SK-MEL-5 (cell line): Measurements from ENCODE around the gene IFT57. TPM values are rescaled to one million over a fixed set of nuclear protein-coding genes. Genes with fewer than 3 reads are reported as not detected.

Experiments
- DNase-seq: peaks from one replicate; pipeline ENCODE4 v3.0.0-alpha.2; 2016; ENCODE audit warnings: low read depth, low spot score
- in situ Hi-C: cut with HindIII; loops from 2 replicates; pipeline ENCODE4 v1.10.0; 2016; ENCODE audit warnings: low sequenced_read_pairs, high pct_unique_total_duplicates, low pct_unique_long_range_greater_than_20kb
- total RNA-seq: library from RNA; depleted of rRNA; stranded (reverse); fragments of >200 nt; shearing (Covaris generic); gene quantifications from 2 replicates; pipeline ENCODE4 v1.2.3, GENCODE V29; 2014

The IFT57 gene
- total RNA-seq, 1 experiment from 2014 or later, result 32.4 TPM

DNA sequence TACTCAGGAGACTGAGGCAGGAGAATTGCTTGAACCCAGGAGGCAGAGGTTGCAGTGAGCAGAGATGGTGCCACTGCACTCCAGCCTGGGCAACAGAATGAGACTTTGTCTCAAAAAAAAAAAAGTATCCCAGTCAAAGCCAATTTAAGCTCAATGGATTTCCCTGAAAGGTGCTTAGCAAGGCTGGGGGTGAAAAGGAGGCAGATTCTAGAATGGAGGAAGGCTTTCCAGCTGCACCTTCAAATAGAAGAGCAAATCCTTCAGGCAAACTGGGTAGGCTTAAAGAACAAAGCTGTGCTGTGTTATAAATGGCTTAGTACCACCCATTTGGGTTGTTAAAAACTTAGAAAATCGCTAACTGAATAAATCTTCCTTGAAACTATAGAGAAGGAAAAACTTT is 3.0 kb upstream of the IFT57 start:
- in situ Hi-C loops, result no loop called here
- no peak for DNase-seq

DNA sequence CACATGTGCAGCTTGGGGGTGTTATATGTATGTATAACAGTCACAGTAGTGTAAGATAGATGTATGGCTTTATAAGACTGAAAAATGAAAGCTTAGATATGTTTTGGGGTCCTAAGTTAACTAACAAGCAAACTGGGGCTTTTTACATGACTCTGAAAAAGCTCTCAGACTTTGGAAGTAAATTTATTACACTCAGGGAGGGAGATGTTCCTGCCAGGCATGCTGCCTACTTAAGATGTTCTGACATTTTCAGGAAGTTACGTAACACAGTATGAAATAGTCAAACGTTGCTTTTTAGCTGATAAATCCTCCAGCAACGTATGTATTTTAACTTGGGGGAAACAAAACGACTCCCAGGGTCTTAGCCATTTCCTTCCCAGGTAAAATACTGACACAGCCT is 1.7 kb upstream of the IFT57 start:
- in situ Hi-C loops, result no loop called here
- DNase-seq, result no peak

- peak; percentile 11 for DNase-seq
- in situ Hi-C loops, result no loop called here
Observed at GRCh38 chr3:108222853-108223565, 785 bp upstream of the IFT57 start.

DNA sequence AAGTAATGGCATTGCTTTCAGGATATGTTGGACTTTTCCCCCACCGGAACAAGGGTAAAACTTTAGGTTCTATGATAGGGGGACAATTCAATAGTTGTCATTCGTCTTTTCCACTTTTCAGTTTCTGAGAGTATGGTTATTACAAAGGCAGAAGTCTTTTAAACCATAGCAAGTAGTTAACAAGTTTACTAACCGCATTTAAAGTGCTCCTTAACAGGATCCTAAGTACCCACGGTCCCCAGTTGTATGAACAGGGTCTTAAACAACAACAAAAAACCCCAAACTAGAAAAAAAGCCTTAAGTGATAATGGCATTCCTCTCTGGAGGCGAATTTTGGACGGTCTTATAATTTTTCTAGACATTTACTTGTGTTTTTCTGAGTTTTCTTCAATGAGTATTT is 831 bp downstream of the IFT57 start:
- DNase-seq, result no peak
- in situ Hi-C loops, result no loop called here

DNA sequence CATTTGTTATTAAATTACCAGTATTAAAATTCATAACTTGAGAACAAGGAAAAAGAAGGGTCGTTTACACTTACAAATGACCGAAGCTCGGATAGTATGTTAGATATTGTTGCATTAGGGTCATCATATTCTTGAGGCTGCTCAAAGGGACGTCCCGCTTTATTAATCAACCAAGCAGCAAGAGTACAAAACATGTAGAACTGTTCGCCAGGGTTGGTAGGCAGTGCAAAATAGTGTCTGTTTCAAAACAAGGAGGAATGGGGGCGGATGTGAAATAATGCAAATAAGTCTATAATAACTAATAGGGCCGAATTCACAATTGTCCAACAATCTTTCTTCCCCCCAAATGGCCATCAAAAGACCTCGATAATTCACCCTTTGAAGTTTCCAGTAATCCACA is 2.9 kb downstream of the IFT57 start:
- no peak for DNase-seq
- in situ Hi-C loops, result no loop called here

- in situ Hi-C loops, result no loop called here
- no peak for DNase-seq
Observed at GRCh38 chr3:108218811-108219210, 3.4 kb downstream of the IFT57 start.

DNA sequence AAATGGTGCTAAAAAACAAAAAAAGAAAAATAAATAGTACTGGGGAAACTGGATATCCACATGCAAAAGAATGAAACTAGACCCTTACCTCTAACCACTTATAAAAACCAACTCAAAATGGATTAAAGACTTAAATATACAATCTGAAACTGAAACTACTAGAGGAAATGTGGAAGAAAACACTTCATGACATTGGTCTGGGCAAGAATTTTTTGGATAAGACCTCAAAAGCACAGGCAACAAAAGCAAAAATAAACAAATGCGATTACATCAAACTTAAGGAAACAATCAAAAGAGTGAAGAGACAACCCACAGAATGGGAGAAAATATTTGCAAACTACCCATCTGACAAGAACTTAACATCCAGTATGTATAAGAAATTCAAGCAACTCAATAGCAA is 6.4 kb downstream of the IFT57 start:
- DNase-seq, result no peak
- in situ Hi-C loops, result no loop called here

GRCh38 chr3:108209579-108209978 is 12.6 kb downstream of the IFT57 start:
- in situ Hi-C loops, result no loop called here
- DNase-seq, result no peak

GRCh38 chr3:108208831-108209230 is 13.4 kb downstream of the IFT57 start:
- no peak for DNase-seq
- in situ Hi-C loops, result no loop called here

GRCh38 chr3:108202834-108203233 is 19.4 kb downstream of the IFT57 start:
- in situ Hi-C loops, result no loop called here
- DNase-seq, result no peak

- in situ Hi-C loops, result no loop called here
- no peak for DNase-seq
Observed at GRCh38 chr3:108202080-108202479, 20.1 kb downstream of the IFT57 start.

DNA sequence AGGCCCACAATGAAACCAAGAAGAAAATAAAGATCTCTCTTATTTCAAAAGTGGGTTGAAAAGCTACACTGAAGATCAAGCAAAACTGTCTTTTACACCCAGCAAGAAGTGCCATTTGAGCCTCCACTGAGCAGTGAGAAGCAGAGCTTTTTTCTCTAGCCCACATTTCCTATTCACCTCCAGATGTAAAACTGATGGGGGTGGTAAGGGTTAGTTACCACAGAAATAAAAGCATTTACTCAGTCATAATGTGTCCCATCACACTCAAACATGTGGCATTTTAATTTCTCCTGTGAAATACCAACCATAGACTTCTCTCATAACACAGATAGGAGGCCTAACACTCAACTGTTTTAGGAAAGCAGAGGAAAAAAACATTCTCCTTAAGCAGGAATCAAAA is 21.0 kb downstream of the IFT57 start:
- no peak for DNase-seq
- in situ Hi-C loops, result no loop called here

- in situ Hi-C loops, result no loop called here
- DNase-seq, result no peak
Observed at GRCh38 chr3:108200578-108200977, 21.6 kb downstream of the IFT57 start.

DNA sequence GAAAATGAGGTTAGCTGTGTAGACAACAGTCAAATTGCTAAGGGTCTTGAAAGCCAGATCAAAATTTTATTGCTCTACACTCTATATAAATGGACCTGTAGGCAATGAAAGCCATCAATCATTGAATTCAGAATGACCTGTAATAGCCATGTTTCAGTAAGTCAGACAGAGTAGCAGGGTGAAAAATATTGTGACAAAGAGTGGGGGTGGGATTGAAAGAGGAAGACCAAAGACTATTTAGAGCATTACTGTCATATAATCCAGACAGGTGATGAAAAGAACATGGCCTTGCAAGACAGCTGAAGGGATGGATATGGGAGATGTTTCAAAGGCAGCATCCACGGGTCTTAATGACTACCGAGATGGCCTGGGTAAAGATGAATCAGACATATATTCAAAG is 22.2 kb downstream of the IFT57 start:
- DNase-seq, result no peak
- in situ Hi-C loops, result no loop called here

DNA sequence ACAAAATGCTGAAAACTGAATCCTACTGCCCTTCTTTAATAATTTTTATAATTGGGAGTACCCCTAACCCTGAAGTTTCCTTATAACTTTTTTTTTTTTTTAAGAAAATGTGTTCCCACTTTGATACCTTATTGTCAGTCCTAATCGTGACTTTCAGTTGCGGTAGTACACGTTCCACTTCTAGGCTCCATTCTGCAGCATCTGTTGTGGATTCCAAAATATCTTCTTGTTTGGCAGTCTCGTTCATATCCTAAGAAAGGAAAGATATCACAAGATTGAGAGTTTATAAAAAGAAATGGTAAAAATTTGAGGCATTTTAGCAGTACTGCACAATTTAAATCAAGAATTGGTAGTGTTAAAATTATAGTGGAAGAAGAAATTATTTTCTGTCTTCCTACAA is 30.8 kb downstream of the IFT57 start:
- no peak for DNase-seq
- in situ Hi-C loops, result no loop called here

GRCh38 chr3:108190346-108190745 is 31.9 kb downstream of the IFT57 start:
- DNase-seq, result no peak
- in situ Hi-C loops, result no loop called here

- DNase-seq, result no peak
- in situ Hi-C loops, result no loop called here
Observed at GRCh38 chr3:108189440-108189839, 32.8 kb downstream of the IFT57 start.

DNA sequence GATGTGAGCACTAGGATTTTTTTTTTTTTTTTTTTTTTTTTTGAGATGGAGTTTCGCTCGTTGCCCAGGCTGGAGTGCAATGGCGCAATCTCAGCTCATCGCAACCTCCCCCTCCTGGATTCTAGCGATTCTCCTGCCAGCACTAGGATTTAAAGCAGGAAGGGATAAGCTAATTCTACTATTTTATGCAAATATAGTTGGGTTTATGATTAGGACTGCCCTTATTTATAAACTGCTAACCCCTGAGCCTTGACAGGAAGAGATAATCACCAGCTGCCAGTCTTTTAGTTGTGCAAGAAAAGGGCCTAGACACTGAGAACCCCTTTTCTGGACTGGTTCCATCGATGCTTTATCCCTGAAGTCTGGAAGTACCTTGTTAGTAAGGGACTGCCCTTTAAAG is 36.7 kb downstream of the IFT57 start:
- no peak for DNase-seq
- in situ Hi-C loops, result no loop called here

DNA sequence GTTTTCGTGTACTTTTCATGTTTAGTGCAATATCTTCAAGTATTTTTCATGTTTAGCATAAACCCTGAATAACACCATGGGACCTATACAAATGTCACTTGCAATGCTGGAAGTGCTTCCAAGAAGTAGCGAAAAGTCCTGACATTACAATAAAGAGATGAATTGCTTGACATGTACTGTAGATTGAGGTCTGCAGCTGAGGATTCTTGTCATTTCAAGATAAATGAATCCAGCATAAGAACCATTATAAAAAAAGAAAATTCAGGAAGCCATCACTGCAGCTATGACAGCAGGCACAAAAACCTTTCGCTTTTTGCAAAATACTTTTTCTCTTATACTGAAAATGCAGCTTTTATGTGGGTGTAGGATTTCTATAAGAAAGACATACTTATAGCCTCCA is 37.4 kb downstream of the IFT57 start:
- in situ Hi-C loops, result no loop called here
- DNase-seq, result no peak

DNA sequence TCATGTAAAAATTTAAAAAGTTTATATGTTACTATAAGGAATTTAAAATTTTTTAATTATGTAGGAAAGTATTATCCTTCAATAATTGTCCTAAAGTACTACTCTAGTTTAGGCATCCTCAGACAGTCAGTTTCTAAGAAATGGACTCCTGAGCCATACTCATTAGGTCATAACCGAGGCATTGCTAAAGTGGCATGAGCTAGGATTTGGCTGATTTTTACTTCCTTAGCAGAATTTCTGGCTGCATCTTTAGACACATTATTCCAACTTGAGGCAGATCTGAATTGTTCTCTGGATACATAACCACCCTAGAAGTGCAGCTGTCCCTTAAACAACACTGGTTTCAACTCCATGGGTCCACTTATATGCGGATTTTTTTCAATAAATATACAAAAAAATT is 38.3 kb downstream of the IFT57 start:
- in situ Hi-C loops, result no loop called here
- DNase-seq, result no peak
